Measurements from ENCODE around the gene PTPRO. TPM values are rescaled to one million over a fixed set of nuclear protein-coding genes. Genes with fewer than 3 reads are reported as not detected.
A peak's percentile ranks its signal among the peaks of the same experiment; 100 is the strongest.

The PTPRO gene
- polyA plus RNA-seq, 1 experiment: 0.23 TPM

- POLR2A ChIA-PET: interaction anchor here (1.2 kb wide), 1 partner anchor 51 kb away, joined by 5 read pairs; no protein-coding TSS in a partner anchor
- H3K4me3 ChIP-seq (ENCODE audit: low read depth, low read length): no peak overlapping the region
- TF ChIP-seq, protein P1, sequence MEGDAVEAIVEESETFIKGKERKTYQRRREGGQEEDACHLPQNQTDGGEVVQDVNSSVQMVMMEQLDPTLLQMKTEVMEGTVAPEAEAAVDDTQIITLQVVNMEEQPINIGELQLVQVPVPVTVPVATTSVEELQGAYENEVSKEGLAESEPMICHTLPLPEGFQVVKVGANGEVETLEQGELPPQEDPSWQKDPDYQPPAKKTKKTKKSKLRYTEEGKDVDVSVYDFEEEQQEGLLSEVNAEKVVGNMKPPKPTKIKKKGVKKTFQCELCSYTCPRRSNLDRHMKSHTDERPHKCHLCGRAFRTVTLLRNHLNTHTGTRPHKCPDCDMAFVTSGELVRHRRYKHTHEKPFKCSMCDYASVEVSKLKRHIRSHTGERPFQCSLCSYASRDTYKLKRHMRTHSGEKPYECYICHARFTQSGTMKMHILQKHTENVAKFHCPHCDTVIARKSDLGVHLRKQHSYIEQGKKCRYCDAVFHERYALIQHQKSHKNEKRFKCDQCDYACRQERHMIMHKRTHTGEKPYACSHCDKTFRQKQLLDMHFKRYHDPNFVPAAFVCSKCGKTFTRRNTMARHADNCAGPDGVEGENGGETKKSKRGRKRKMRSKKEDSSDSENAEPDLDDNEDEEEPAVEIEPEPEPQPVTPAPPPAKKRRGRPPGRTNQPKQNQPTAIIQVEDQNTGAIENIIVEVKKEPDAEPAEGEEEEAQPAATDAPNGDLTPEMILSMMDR (IDR thresholded peaks at IDR 0.05; ENCODE audit: insufficient read depth, low read depth, low read length): no peak
- no peaks in the 10 kb centered on the region for H3K36me3 ChIP-seq (ENCODE audit: control insufficient read depth, insufficient read depth, low read length)
- DNase-seq (ENCODE audit: low read depth): no peak
- no peaks in the 10 kb centered on the region for H3K27me3 ChIP-seq (ENCODE audit: control insufficient read depth, insufficient read depth, low read length)
- CTCF ChIA-PET: interaction anchor here (0.5 to 14.2 kb wide), 12 partner anchors 9 to 866 kb away, joined by 3 to 254 read pairs (median 4); no protein-coding TSS in a partner anchor
Measured at GRCh38 chr12:15583804-15584203, 261.5 kb downstream of the PTPRO start.

DNA sequence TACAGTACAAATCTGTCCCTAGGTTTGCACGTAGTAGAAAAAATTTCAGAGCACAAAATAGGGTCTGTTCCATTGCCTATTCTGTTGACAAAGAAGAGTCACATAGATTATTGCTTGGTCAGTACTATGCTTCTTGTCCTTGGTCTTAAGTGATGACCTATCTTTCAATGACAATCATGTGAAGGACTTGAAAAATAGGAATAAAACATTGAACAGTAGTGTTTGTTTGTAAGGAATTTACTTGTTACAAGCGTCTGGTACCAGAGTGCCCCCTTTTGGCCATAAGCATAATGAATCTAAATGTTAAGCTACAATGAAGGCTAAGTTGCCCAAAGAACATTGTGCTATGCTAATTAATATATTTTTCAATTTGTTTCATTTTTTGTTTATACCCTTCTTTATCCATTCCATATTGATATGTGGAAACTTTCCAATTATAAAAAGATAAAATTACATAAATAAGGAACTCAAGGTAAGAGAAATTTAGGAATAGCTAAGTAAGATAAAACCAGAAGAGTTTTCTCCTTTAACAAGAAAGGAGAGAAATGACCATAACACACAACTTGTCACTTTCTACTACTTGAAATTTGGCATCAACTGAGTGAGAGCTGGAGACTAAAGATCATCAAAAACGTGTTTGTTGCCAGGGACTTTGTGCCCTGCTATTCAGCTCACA, 262.2 kb downstream of the PTPRO start:
- TF ChIP-seq, protein P1 (IDR thresholded peaks at IDR 0.05; ENCODE audit: insufficient read depth, low read depth, low read length): peak; percentile 74
- Histone ChIP-seq H3K36me3 (ENCODE audit: control insufficient read depth, insufficient read depth, low read length) (no peaks in the 10 kb centered on the region), H3K4me3 (ENCODE audit: low read depth, low read length) (no peak overlapping the region), H3K27me3 (ENCODE audit: control insufficient read depth, insufficient read depth, low read length) (no peaks in the 10 kb centered on the region)
- ChIA-PET CTCF (interaction anchor here (0.6 to 14.2 kb wide), 17 partner anchors 10 to 758 kb away, joined by 3 to 254 read pairs (median 4); partner anchors contain the start of gene DERA), POLR2A (interaction anchor here (1.2 kb wide), 1 partner anchor 52 kb away, joined by 5 read pairs; no protein-coding TSS in a partner anchor)
- no peak for DNase-seq (ENCODE audit: low read depth)

GRCh38 chr12:15589328-15590032, 267.2 kb downstream of the PTPRO start:
- ChIA-PET CTCF (interaction anchor here (0.6 to 14.2 kb wide), 21 partner anchors 8 to 321 kb away, joined by 3 to 254 read pairs (median 4); partner anchors contain the start of genes DERA and EPS8), POLR2A (no interaction called here)
- no peaks in the 10 kb centered on the region for H3K27me3 ChIP-seq (ENCODE audit: control insufficient read depth, insufficient read depth, low read length)
- no peak overlapping the region for H3K4me3 ChIP-seq (ENCODE audit: low read depth, low read length)
- no peak for DNase-seq (ENCODE audit: low read depth)
- no peaks in the 10 kb centered on the region for H3K36me3 ChIP-seq (ENCODE audit: control insufficient read depth, insufficient read depth, low read length)
- TF ChIP-seq, protein P1 (IDR thresholded peaks at IDR 0.05; ENCODE audit: insufficient read depth, low read depth, low read length): no peak

- H3K4me3 ChIP-seq (ENCODE audit: low read depth, low read length): peak overlapping the region; percentile 29
- TF ChIP-seq, protein P1 (IDR thresholded peaks at IDR 0.05; ENCODE audit: insufficient read depth, low read depth, low read length): peak; percentile 88
- POLR2A ChIA-PET: no interaction called here
- no peaks in the 10 kb centered on the region for H3K27me3 ChIP-seq (ENCODE audit: control insufficient read depth, insufficient read depth, low read length)
- H3K36me3 ChIP-seq (ENCODE audit: control insufficient read depth, insufficient read depth, low read length): no peaks in the 10 kb centered on the region
- CTCF ChIA-PET: interaction anchor here (0.6 to 14.2 kb wide), 24 partner anchors 8 to 320 kb away, joined by 3 to 204 read pairs (median 4); partner anchors contain the start of genes DERA and EPS8
- no peak for DNase-seq (ENCODE audit: low read depth)
Measured at GRCh38 chr12:15590180-15590826, 268.0 kb downstream of the PTPRO start.
